MM.1S (cell line): ENCODE data around the gene ADGRL1.

Experiments used
- EZH2phosphoT487 ChIP-seq: fragments of 300-600 bp; sonication (generic); IDR thresholded peaks from 2 replicates; pipeline ENCODE4 v1.6.1; 2018; ENCODE audit warnings: antibody characterized with exemption, low read length
- TF ChIP-seq, protein P1 (sequence below): fragments of 300-600 bp; sonication (generic); IDR thresholded peaks from 2 replicates; pipeline ENCODE4 v1.5.1; 2016; ENCODE audit warnings: antibody characterized with exemption, low read length, mixed read lengths

DNA sequence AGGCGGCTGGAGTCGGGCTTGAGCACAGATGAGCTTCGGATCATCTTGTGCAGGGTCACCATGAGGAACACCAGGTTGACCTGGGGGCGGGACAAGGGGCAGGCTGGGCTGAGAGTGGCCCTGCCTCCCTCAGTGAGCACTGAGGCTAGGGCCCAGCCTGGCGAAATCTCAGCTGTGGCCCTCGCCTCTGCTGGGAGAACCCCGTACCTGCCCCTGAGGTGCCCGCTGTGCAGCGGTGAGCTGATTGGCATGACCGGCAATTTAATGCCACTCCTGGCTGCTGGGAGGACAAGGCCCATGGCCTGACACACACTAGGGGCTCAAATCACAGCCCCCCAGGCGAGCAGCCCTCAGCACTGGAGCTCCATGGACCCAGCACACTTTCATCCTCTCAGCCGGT is 49.8 kb downstream of the ADGRL1 start:
- no peak for TF ChIP-seq EZH2phosphoT487
- TF ChIP-seq, protein P1, sequence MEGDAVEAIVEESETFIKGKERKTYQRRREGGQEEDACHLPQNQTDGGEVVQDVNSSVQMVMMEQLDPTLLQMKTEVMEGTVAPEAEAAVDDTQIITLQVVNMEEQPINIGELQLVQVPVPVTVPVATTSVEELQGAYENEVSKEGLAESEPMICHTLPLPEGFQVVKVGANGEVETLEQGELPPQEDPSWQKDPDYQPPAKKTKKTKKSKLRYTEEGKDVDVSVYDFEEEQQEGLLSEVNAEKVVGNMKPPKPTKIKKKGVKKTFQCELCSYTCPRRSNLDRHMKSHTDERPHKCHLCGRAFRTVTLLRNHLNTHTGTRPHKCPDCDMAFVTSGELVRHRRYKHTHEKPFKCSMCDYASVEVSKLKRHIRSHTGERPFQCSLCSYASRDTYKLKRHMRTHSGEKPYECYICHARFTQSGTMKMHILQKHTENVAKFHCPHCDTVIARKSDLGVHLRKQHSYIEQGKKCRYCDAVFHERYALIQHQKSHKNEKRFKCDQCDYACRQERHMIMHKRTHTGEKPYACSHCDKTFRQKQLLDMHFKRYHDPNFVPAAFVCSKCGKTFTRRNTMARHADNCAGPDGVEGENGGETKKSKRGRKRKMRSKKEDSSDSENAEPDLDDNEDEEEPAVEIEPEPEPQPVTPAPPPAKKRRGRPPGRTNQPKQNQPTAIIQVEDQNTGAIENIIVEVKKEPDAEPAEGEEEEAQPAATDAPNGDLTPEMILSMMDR, result no peak
